Loucy (cell line): Measurements from ENCODE around the gene GRM7.

ENCODE experiments used
- H2AFZ ChIP-seq: fragments of 200-600 bp; sonication (generic); 2 replicates; pipeline ENCODE4 v1.6.0; 2016; ENCODE audit warnings: antibody characterized with exemption, mild to moderate bottlenecking, low read length, moderate library complexity
- H3F3A ChIP-seq: fragments of 200-600 bp; 2 replicates; pipeline ENCODE4 v1.6.0; 2016; ENCODE audit warnings: antibody characterized with exemption, low read depth, mild to moderate bottlenecking
- H3K27me3 ChIP-seq: fragments of 200-600 bp; sonication (generic); 2 replicates; pipeline ENCODE4 v1.6.1; 2014; ENCODE audit warnings: low read length, mild to moderate bottlenecking; ENCODE audit not compliant: insufficient read depth, poor library complexity, severe bottlenecking
- H3K36me3 ChIP-seq: fragments of 200-600 bp; sonication (generic); 2 replicates; pipeline ENCODE4 v1.6.1; 2016; ENCODE audit warnings: low read length; ENCODE audit not compliant: insufficient read depth
- H3K4me1 ChIP-seq: fragments of 200-600 bp; sonication (generic); 2 replicates; pipeline ENCODE4 v1.5.1; 2014; ENCODE audit warnings: low read length, mild to moderate bottlenecking; ENCODE audit not compliant: insufficient read depth, poor library complexity, severe bottlenecking
- H3K4me2 ChIP-seq: fragments of 200-600 bp; sonication (generic); 2 replicates; pipeline ENCODE4 v1.6.0; 2014; ENCODE audit warnings: antibody characterized with exemption, low read length, low read depth, mild to moderate bottlenecking; ENCODE audit not compliant: poor library complexity, severe bottlenecking
- H3K4me3 ChIP-seq: fragments of 200-600 bp; sonication (generic); 2 replicates; pipeline ENCODE4 v1.5.1; 2014; ENCODE audit warnings: low read length, mild to moderate bottlenecking, mixed read lengths; ENCODE audit not compliant: poor library complexity, severe bottlenecking
- H3K79me2 ChIP-seq: fragments of 200-600 bp; sonication (generic); 2 replicates; pipeline ENCODE4 v1.6.1; 2014; ENCODE audit warnings: low read length; ENCODE audit not compliant: insufficient read depth
- H3K9ac ChIP-seq: fragments of 200-600 bp; sonication (generic); 2 replicates; pipeline ENCODE4 v1.6.0; 2014; ENCODE audit warnings: mild to moderate bottlenecking, low read depth, low read length, moderate library complexity; ENCODE audit not compliant: poor library complexity, severe bottlenecking
- H3K9me2 ChIP-seq: fragments of 200-600 bp; sonication (generic); replicated peaks from 2 replicates; pipeline ENCODE4 v1.6.1; 2016; ENCODE audit warnings: low read depth, low read length, mixed read lengths
- H3K9me3 ChIP-seq: fragments of 200-600 bp; sonication (generic); 2 replicates; pipeline ENCODE4 v1.6.1; 2014; ENCODE audit warnings: mild to moderate bottlenecking, antibody characterized with exemption, low read length, low read depth; ENCODE audit not compliant: insufficient read depth
- H4K20me1 ChIP-seq: fragments of 200-600 bp; sonication (generic); 2 replicates; pipeline ENCODE4 v1.6.0; 2014; ENCODE audit warnings: antibody characterized with exemption, low read length, mild to moderate bottlenecking; ENCODE audit not compliant: insufficient read depth, poor library complexity, severe bottlenecking
- EZH2phosphoT487 ChIP-seq: fragments of 200-600 bp; IDR thresholded peaks from 2 replicates; pipeline ENCODE4 v1.6.1; 2018; ENCODE audit warnings: antibody characterized with exemption, mild to moderate bottlenecking, moderate library complexity, borderline replicate concordance
- TF ChIP-seq, protein P1 (sequence below): fragments of 200-600 bp; sonication (generic); conservative IDR thresholded peaks from 2 replicates; pipeline ENCODE4 v1.5.1; 2014; ENCODE audit warnings: mild to moderate bottlenecking, antibody characterized with exemption, low read length

Gene GRM7

DNA sequence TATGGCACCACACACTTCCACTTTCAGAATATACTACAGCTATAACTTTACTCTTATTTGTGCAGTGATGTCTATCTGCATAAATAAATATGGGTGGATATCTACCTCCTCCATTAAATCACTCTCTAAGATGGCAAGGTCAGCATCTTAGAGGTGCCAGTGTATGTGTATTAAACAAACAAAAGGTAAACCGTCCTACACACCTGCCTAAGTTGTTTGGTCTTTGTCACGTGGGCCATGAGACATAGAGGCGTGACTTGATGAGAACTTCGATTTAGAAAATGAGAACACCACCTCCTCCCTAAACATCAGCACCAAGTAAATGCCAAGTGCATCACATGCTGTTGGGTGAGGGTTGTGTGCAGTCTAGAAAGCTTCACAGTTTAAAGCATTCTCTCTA lies 310.6 kb downstream of the GRM7 start:
- Histone ChIP-seq H3K4me3 (no peak overlapping the region), H3K36me3 (no peaks in the 10 kb centered on the region), H3K79me2 (no peaks in the 10 kb centered on the region), H3F3A (no peaks in the 10 kb centered on the region), H4K20me1 (no peaks in the 10 kb centered on the region), H3K9me2 (no peaks in the 10 kb centered on the region), H2AFZ (no peak overlapping the region), H3K27me3 (no peaks in the 10 kb centered on the region), H3K9ac (no peak overlapping the region), H3K4me1 (no peaks in the 10 kb centered on the region), H3K4me2 (no peak overlapping the region), H3K9me3 (no peaks in the 10 kb centered on the region)
- no peak for TF ChIP-seq EZH2phosphoT487
- TF ChIP-seq, protein P1, sequence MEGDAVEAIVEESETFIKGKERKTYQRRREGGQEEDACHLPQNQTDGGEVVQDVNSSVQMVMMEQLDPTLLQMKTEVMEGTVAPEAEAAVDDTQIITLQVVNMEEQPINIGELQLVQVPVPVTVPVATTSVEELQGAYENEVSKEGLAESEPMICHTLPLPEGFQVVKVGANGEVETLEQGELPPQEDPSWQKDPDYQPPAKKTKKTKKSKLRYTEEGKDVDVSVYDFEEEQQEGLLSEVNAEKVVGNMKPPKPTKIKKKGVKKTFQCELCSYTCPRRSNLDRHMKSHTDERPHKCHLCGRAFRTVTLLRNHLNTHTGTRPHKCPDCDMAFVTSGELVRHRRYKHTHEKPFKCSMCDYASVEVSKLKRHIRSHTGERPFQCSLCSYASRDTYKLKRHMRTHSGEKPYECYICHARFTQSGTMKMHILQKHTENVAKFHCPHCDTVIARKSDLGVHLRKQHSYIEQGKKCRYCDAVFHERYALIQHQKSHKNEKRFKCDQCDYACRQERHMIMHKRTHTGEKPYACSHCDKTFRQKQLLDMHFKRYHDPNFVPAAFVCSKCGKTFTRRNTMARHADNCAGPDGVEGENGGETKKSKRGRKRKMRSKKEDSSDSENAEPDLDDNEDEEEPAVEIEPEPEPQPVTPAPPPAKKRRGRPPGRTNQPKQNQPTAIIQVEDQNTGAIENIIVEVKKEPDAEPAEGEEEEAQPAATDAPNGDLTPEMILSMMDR, result no peak

GRCh38 chr3:7172996-7173395 lies 312.1 kb downstream of the GRM7 start:
- H3K4me1 ChIP-seq, result no peaks in the 10 kb centered on the region
- H3F3A ChIP-seq, result no peaks in the 10 kb centered on the region
- H2AFZ ChIP-seq, result no peak overlapping the region
- H3K4me3 ChIP-seq, result no peak overlapping the region
- H3K9me3 ChIP-seq, result no peaks in the 10 kb centered on the region
- no peak for TF ChIP-seq EZH2phosphoT487
- TF ChIP-seq, protein P1, result no peak
- H3K36me3 ChIP-seq, result no peaks in the 10 kb centered on the region
- H3K9ac ChIP-seq, result no peak overlapping the region
- H3K79me2 ChIP-seq, result no peaks in the 10 kb centered on the region
- H3K9me2 ChIP-seq, result no peaks in the 10 kb centered on the region
- H4K20me1 ChIP-seq, result no peaks in the 10 kb centered on the region
- no peak overlapping the region for H3K4me2 ChIP-seq
- H3K27me3 ChIP-seq, result no peaks in the 10 kb centered on the region

- Histone ChIP-seq H2AFZ (no peak overlapping the region), H3K4me2 (no peak overlapping the region), H3K27me3 (no peaks in the 10 kb centered on the region), H3K9me3 (no peaks in the 10 kb centered on the region), H3F3A (no peaks in the 10 kb centered on the region), H3K9ac (no peak overlapping the region), H3K9me2 (no peaks in the 10 kb centered on the region), H3K4me3 (no peak overlapping the region), H3K79me2 (no peaks in the 10 kb centered on the region), H3K36me3 (no peaks in the 10 kb centered on the region), H4K20me1 (no peaks in the 10 kb centered on the region), H3K4me1 (no peaks in the 10 kb centered on the region)
- TF ChIP-seq, protein P1, result no peak
- no peak for TF ChIP-seq EZH2phosphoT487
Measured at GRCh38 chr3:7188551-7188950, 327.6 kb downstream of the GRM7 start.
